H1 (cell line): ENCODE data around the gene DPEP1. TPM values are rescaled to one million over a fixed set of nuclear protein-coding genes. Genes with fewer than 3 reads are reported as not detected.

Experiments
- CTCF ChIA-PET: fragments of 300-600 bp; sonication (Branson Sonifier 250); formaldehyde crosslinking; loops from one replicate; lab custom pipeline; 2021; ENCODE audit not compliant: partially characterized antibody; lab: Charles Lee
- POLR2A ChIA-PET: fragments of 300-600 bp; sonication (Branson Sonifier 250); formaldehyde crosslinking; loops from one replicate; lab custom pipeline; 2021; ENCODE audit warnings: inconsistent platforms; ENCODE audit not compliant: partially characterized antibody; lab: Charles Lee
- DNase-seq, 2 experiments: peaks; one replicate each; pipeline versions ENCODE4 v3.0.0 to v3.0.0-alpha.2; 2010 to 2022; ENCODE audit warnings: low spot score in 2 of 2, low read depth in 1 of 2, mixed read lengths in 1 of 2
- FAIRE-seq: peaks from 2 replicates; lab custom pipeline; 2011; peaks lifted over from hg19 to GRCh38; lab: Jason Lieb, UNC
- H2AFZ ChIP-seq: 2 replicates; pipeline ENCODE4 v1.8.1; 2012; ENCODE audit warnings: low read length, inconsistent platforms
- H2AK5ac ChIP-seq: 2 replicates; pipeline ENCODE4 v1.6.1; 2013; ENCODE audit warnings: low read depth, low read length
- H2BK120ac ChIP-seq: replicated peaks from 2 replicates; pipeline ENCODE3; 2013; ENCODE audit warnings: low read depth, low read length, inconsistent platforms
- H2BK12ac ChIP-seq: 2 replicates; pipeline ENCODE4 v1.6.1; 2013; ENCODE audit warnings: low read depth, low read length
- H2BK15ac ChIP-seq: 2 replicates; pipeline ENCODE4 v1.6.1; 2013; ENCODE audit warnings: low read length
- H2BK20ac ChIP-seq: 2 replicates; pipeline ENCODE4 v1.6.1; 2013; ENCODE audit warnings: low read length
- H2BK5ac ChIP-seq: 2 replicates; pipeline ENCODE4 v1.6.1; 2013; ENCODE audit warnings: low read depth, low read length
- H3K14ac ChIP-seq: 2 replicates; pipeline ENCODE4 v1.6.1; 2013; ENCODE audit warnings: inconsistent platforms; ENCODE audit not compliant: insufficient read length
- H3K18ac ChIP-seq: 2 replicates; pipeline ENCODE4 v1.6.1; 2013; ENCODE audit warnings: low read length; ENCODE audit errors: extremely low read depth
- H3K23ac ChIP-seq: 2 replicates; pipeline ENCODE4 v1.6.1; 2013; ENCODE audit warnings: inconsistent platforms; ENCODE audit not compliant: insufficient read length
- H3K23me2 ChIP-seq: 2 replicates; pipeline ENCODE4 v1.6.1; 2013; ENCODE audit warnings: low read depth, low read length
- H3K27ac ChIP-seq: 2 replicates; pipeline ENCODE4 v1.6.1; 2011; ENCODE audit warnings: low read depth, low read length, inconsistent platforms
- H3K27me3 ChIP-seq, 4 experiments: replicated peaks in 1 of 4; 1 replicate in 1 of 4; 2 replicates in 3 of 4; pipeline versions ENCODE4 v1.6.1 to v1.8.1; 2011 to 2013; ENCODE audit warnings: low read length in 3 of 4, mild to moderate bottlenecking in 3 of 4, inconsistent platforms in 2 of 4, mixed read lengths in 2 of 4, moderate library complexity in 1 of 4; ENCODE audit not compliant: control insufficient read depth in 3 of 4, insufficient read depth in 3 of 4; ENCODE audit errors: extremely low read depth in 1 of 4
- H3K36me3 ChIP-seq, 4 experiments: 2 replicates each; pipeline versions ENCODE4 v1.6.1 to v1.8.1; 2011 to 2013; ENCODE audit warnings: mild to moderate bottlenecking in 4 of 4, low read length in 3 of 4, moderate library complexity in 2 of 4, control low read depth in 1 of 4, inconsistent platforms in 1 of 4; ENCODE audit not compliant: insufficient read depth in 4 of 4, control insufficient read depth in 2 of 4
- H3K4ac ChIP-seq: replicated peaks from 2 replicates; pipeline ENCODE3; 2013; ENCODE audit warnings: low read length, low read depth, mixed read lengths, inconsistent platforms; ENCODE audit not compliant: insufficient read length
- H3K4me1 ChIP-seq, 4 experiments: replicated peaks in 1 of 4; 1 replicate in 1 of 4; 2 replicates in 3 of 4; pipeline versions ENCODE4 v1.6.1 to v1.8.1; 2011 to 2013; ENCODE audit warnings: low read length in 3 of 4, inconsistent platforms in 2 of 4, mixed read lengths in 1 of 4; ENCODE audit not compliant: insufficient read depth in 4 of 4, control insufficient read depth in 3 of 4
- H3K4me2 ChIP-seq, 2 experiments: 2 replicates each; pipeline versions ENCODE4 v1.6.1 to v1.8.1; 2011 to 2013; ENCODE audit warnings: low read depth in 2 of 2, low read length in 2 of 2, control low read depth in 1 of 2, inconsistent platforms in 1 of 2, mild to moderate bottlenecking in 1 of 2; ENCODE audit not compliant: insufficient read depth in 1 of 2
- H3K4me3 ChIP-seq, 4 experiments: fragments of 200-600, 300-600 bp in 1 of 4; sonication (generic), shearing (Covaris generic), sonication (Bioruptor Twin) in 1 of 4; 2 replicates each; pipeline versions ENCODE4 v1.5.1 to v1.8.1; 2011 to 2016; ENCODE audit warnings: low read length in 4 of 4, low read depth in 3 of 4, control low read depth in 2 of 4, inconsistent platforms in 2 of 4, mild to moderate bottlenecking in 2 of 4, mixed read lengths in 1 of 4, moderate library complexity in 1 of 4; ENCODE audit not compliant: insufficient read depth in 2 of 4; ENCODE audit errors: extremely low read depth in 1 of 4
- H3K56ac ChIP-seq: replicated peaks from 2 replicates; pipeline ENCODE3; 2013; ENCODE audit warnings: low read depth, mild to moderate bottlenecking, mixed read lengths, low read length, inconsistent platforms; ENCODE audit not compliant: insufficient read length
- H3K79me1 ChIP-seq: 2 replicates; pipeline ENCODE4 v1.6.1; 2013; ENCODE audit warnings: low read depth, low read length, control low read depth
- H3K79me2 ChIP-seq, 2 experiments: 2 replicates each; pipeline versions ENCODE4 v1.6.1 to v1.8.1; 2012 to 2013; ENCODE audit warnings: low read length in 2 of 2, mild to moderate bottlenecking in 2 of 2, inconsistent platforms in 1 of 2; ENCODE audit not compliant: insufficient read depth in 2 of 2, control insufficient read depth in 1 of 2
- H3K9ac ChIP-seq, 4 experiments: replicated peaks in 1 of 4; 1 replicate in 1 of 4; 2 replicates in 3 of 4; pipeline versions ENCODE4 v1.6.1 to v1.8.1; 2011 to 2013; ENCODE audit warnings: low read depth in 3 of 4, low read length in 3 of 4, control low read depth in 2 of 4, mild to moderate bottlenecking in 2 of 4, moderate library complexity in 2 of 4, inconsistent platforms in 1 of 4; ENCODE audit errors: extremely low read depth in 1 of 4
- H3K9me3 ChIP-seq, 2 experiments: 2 replicates each; pipeline versions ENCODE4 v1.6.1 to v1.8.1; 2012 to 2013; ENCODE audit warnings: mild to moderate bottlenecking in 2 of 2, moderate library complexity in 2 of 2, control low read depth in 1 of 2, inconsistent platforms in 1 of 2, low read depth in 1 of 2, low read length in 1 of 2, mixed read lengths in 1 of 2; ENCODE audit not compliant: insufficient read depth in 2 of 2
- H4K20me1 ChIP-seq, 2 experiments: replicated peaks in 1 of 2; 2 replicates each; pipeline versions ENCODE3 to v1.8.1; 2011 to 2013; ENCODE audit warnings: inconsistent platforms in 2 of 2, low read length in 2 of 2, mild to moderate bottlenecking in 1 of 2; ENCODE audit not compliant: insufficient read depth in 2 of 2, control insufficient read depth in 1 of 2
- H4K5ac ChIP-seq: 2 replicates; pipeline ENCODE4 v1.6.1; 2013; ENCODE audit warnings: low read length, low read depth, mixed read lengths, inconsistent platforms; ENCODE audit not compliant: insufficient read length
- H4K8ac ChIP-seq: 2 replicates; pipeline ENCODE4 v1.8.0; 2013; ENCODE audit warnings: mild to moderate bottlenecking, moderate library complexity, low read length, inconsistent platforms; ENCODE audit not compliant: insufficient read depth; ENCODE audit errors: extremely low read depth
- H4K91ac ChIP-seq: replicated peaks from 2 replicates; pipeline ENCODE3; 2013; ENCODE audit warnings: low read length, mixed read lengths, inconsistent platforms; ENCODE audit not compliant: insufficient read length
- ATF3 ChIP-seq: IDR thresholded peaks from 2 replicates; pipeline ENCODE4 v1.6.1; 2011; ENCODE audit warnings: low read depth, mild to moderate bottlenecking, low read length; ENCODE audit not compliant: insufficient read depth
- BCL11A ChIP-seq, 2 experiments: IDR thresholded peaks; one replicate each; pipeline ENCODE4 v1.6.1; 2011; ENCODE audit warnings: low read depth in 2 of 2, low read length in 2 of 2, mild to moderate bottlenecking in 2 of 2
- CBX8 ChIP-seq: fragments of 300-800, 300-1000 bp; sonication (generic); IDR thresholded peaks from 2 replicates; pipeline ENCODE4 v1.7.1; 2016; ENCODE audit warnings: low read depth, low read length, borderline replicate concordance
- CTCF ChIP-seq, 3 experiments: IDR thresholded peaks; 1 replicate in 2 of 3; 2 replicates in 1 of 3; pipeline versions ENCODE4 v1.5.1 to v1.6.1; 2011; ENCODE audit warnings: low read length in 3 of 3, mild to moderate bottlenecking in 3 of 3, inconsistent platforms in 2 of 3, low read depth in 1 of 3, moderate library complexity in 1 of 3; ENCODE audit not compliant: insufficient read depth in 1 of 3; ENCODE audit errors: control extremely low read depth in 1 of 3
- KDM1A ChIP-seq: fragments of 200-600, 300-600 bp; sonication (generic); IDR thresholded peaks from 2 replicates; pipeline ENCODE4 v1.7.1; 2016; ENCODE audit warnings: mild to moderate bottlenecking, low read length, borderline replicate concordance
- NANOG ChIP-seq: IDR thresholded peaks from 2 replicates; pipeline ENCODE4 v1.6.1; 2011; ENCODE audit warnings: low read length, low read depth, mild to moderate bottlenecking, inconsistent platforms; ENCODE audit not compliant: insufficient read depth, poor library complexity, severe bottlenecking
- SAP30 ChIP-seq: fragments of 300-600 bp; sonication (generic); IDR thresholded peaks from 2 replicates; pipeline ENCODE4 v1.7.1; 2012; ENCODE audit warnings: low read length, moderate library complexity, mild to moderate bottlenecking, inconsistent platforms; ENCODE audit not compliant: insufficient read depth, insufficient replicate concordance
- SIX5 ChIP-seq: IDR thresholded peaks from 2 replicates; pipeline ENCODE4 v1.6.1; 2011; ENCODE audit warnings: mild to moderate bottlenecking, low read depth, low read length
- SP1 ChIP-seq: IDR thresholded peaks from 2 replicates; pipeline ENCODE4 v1.6.1; 2011; ENCODE audit warnings: low read depth, low read length
- TEAD4 ChIP-seq: IDR thresholded peaks from 2 replicates; pipeline ENCODE4 v1.6.1; 2012; ENCODE audit warnings: low read depth, low read length, inconsistent platforms, mixed read lengths
- WGBS, 2 experiments: shearing (Covaris generic) in 1 of 2; methylation state at CpG; one replicate each; pipeline versions ENCODE4 v1.1.6 to v1.1.7; 2013 to 2015; ENCODE audit warnings: low lambda C conversion rate in 2 of 2, mixed read lengths in 2 of 2, inconsistent platforms in 1 of 2, low coverage in 1 of 2, missing lambda C conversion rate in 1 of 2; ENCODE audit not compliant: insufficient replicate concordance in 2 of 2, insufficient coverage in 1 of 2, insufficient read length in 1 of 2; ENCODE audit errors: extremely low coverage in 1 of 2, missing lambda C conversion rate in 1 of 2; 5-methylcytosine and 5-hydroxymethylcytosine counted together
- polyA plus RNA-seq, 7 experiments: library from polyadenylated mRNA; depleted of rRNA in 3 of 7; stranded (reverse) in 5 of 7; unstranded in 2 of 7; fragments of >200 nt in 5 of 7; fragments of 200-250 nt in 2 of 7; gene quantifications; 1 replicate in 5 of 7; 2 replicates in 1 of 7; 4 replicates in 1 of 7; pipeline versions ENCODE4 v1.2.1 to v1.2.3, GENCODE V29; 2011 to 2013; ENCODE audit warnings: missing spikeins in 2 of 7, mixed read lengths in 2 of 7
- total RNA-seq: library from RNA; stranded (reverse); fragmentation: NEBNext Ultra II Directional; extraction: Animal tissue kit (Norgen Biotek cat#: 25700); gene quantifications from 2 replicates; pipeline ENCODE4 v1.2.1, GENCODE V29; 2021

The DPEP1 gene
- total and polyA plus RNA-seq, 2 of the 8 experiments (the other 6 are each of a cell fraction or from before 2014, with no cell fraction given) = 2.8 to 3.1 TPM

- Histone ChIP-seq H3K4me3 (no peak overlapping the region), H4K8ac (no peak overlapping the region), H2BK15ac (no peak overlapping the region), H4K91ac (no peak overlapping the region), H3K56ac (no peak overlapping the region), H3K79me2 (no peaks in the 10 kb centered on the region), H3K23ac (no peak overlapping the region), H3K4me2 (no peak overlapping the region), H3K4ac (no peak overlapping the region), H3K14ac (no peak overlapping the region), H2AFZ (no peak overlapping the region), H4K5ac (no peak overlapping the region), H3K27ac (no peak overlapping the region), H3K9me3 (peaks cover 28 to 41% of the 10 kb centered on the region in 2 experiments), H3K36me3 (peaks cover 0 to 16% (median 3%) of the 10 kb centered on the region in 4 experiments; a peak in 3 of 8 replicates), H2BK120ac (no peak overlapping the region), H3K79me1 (no peaks in the 10 kb centered on the region), H3K27me3 (no peaks in the 10 kb centered on the region), H2BK5ac (no peak overlapping the region), H4K20me1 (no peaks in the 10 kb centered on the region), H2BK12ac (no peak overlapping the region), H3K9ac (no peak overlapping the region), H3K23me2 (no peaks in the 10 kb centered on the region), H3K4me1 (no peaks in the 10 kb centered on the region), H2BK20ac (no peak overlapping the region), H3K18ac (no peak overlapping the region), H2AK5ac (no peak overlapping the region)
- no peak for TF ChIP-seq CTCF (IDR thresholded peaks at IDR 0.05; ENCODE audit: control extremely low read depth in 1 of 3, insufficient read depth in 1 of 3, low read depth in 1 of 3, low read length in 3 of 3)
- TF ChIP-seq CBX8 = no peak
- TF ChIP-seq ATF3 = no peak
- no peak for TF ChIP-seq TEAD4
- TF ChIP-seq KDM1A = no peak
- no peak for TF ChIP-seq SIX5
- TF ChIP-seq SAP30 = no peak
- no peak for TF ChIP-seq NANOG
- TF ChIP-seq BCL11A (IDR thresholded peaks at IDR 0.05; ENCODE audit: low read depth in 2 of 2, low read length in 2 of 2) = no peak
- TF ChIP-seq SP1 = no peak
- 91% methylated on average over 2 of the region's 2 CpGs; no CpG with 5 or more reads in 1 of the 2 experiments for WGBS, 2 experiments
- no peak for DNase-seq
- CTCF ChIA-PET = interaction anchor here (0.6 to 2.3 kb wide), 5 partner anchors 10 to 271 kb away, joined by 3 to 8 read pairs (median 3); no protein-coding TSS in a partner anchor
- POLR2A ChIA-PET = no interaction called here
- no peak for FAIRE-seq
Measured at GRCh38 chr16:89678258-89678657, 64.8 kb downstream of the DPEP1 start.
